HG02763 (cell line): ENCODE results near the gene TNS3.

ENCODE experiments used
- ATAC-seq: cut with Tn5 transposase; IDR thresholded peaks from one replicate; pipeline ENCODE4 v1.9.1; 2021; ENCODE audit warnings: mild to moderate bottlenecking, moderate library complexity; ENCODE audit not compliant: unreplicated experiment

The TNS3 gene

GRCh38 chr7:47336472-47337425 lies 245.2 kb downstream of the TNS3 start:
- ATAC-seq = no peak

- ATAC-seq = no peak
Measured at GRCh38 chr7:47335557-47336471, 246.1 kb downstream of the TNS3 start.

- no peak for ATAC-seq
Measured at GRCh38 chr7:47335071-47335470, 246.8 kb downstream of the TNS3 start.

GRCh38 chr7:47333959-47334358 lies 248.0 kb downstream of the TNS3 start:
- no peak for ATAC-seq

- no peak for ATAC-seq
Measured at GRCh38 chr7:47333554-47333887, 248.4 kb downstream of the TNS3 start.

GRCh38 chr7:47332681-47333553 lies 249.0 kb downstream of the TNS3 start:
- ATAC-seq = no peak

GRCh38 chr7:47332213-47332612 lies 249.7 kb downstream of the TNS3 start:
- no peak for ATAC-seq

- no peak for ATAC-seq
Measured at GRCh38 chr7:47331179-47331565, 250.7 kb downstream of the TNS3 start.

- no peak for ATAC-seq
Measured at GRCh38 chr7:47330561-47331178, 251.2 kb downstream of the TNS3 start.

- ATAC-seq = no peak
Measured at GRCh38 chr7:47330026-47330425, 251.9 kb downstream of the TNS3 start.

- ATAC-seq = no peak
Measured at GRCh38 chr7:47329320-47329926, 252.5 kb downstream of the TNS3 start.

GRCh38 chr7:47328392-47329319 lies 253.3 kb downstream of the TNS3 start:
- no peak for ATAC-seq

GRCh38 chr7:47327698-47328391 lies 254.1 kb downstream of the TNS3 start:
- no peak for ATAC-seq

- ATAC-seq = no peak
Measured at GRCh38 chr7:47327346-47327697, 254.6 kb downstream of the TNS3 start.

- ATAC-seq = no peak
Measured at GRCh38 chr7:47326808-47327207, 255.1 kb downstream of the TNS3 start.

GRCh38 chr7:47326220-47326619 lies 255.7 kb downstream of the TNS3 start:
- no peak for ATAC-seq

- ATAC-seq = no peak
Measured at GRCh38 chr7:47325337-47325736, 256.6 kb downstream of the TNS3 start.

- no peak for ATAC-seq
Measured at GRCh38 chr7:47323904-47324303, 258.0 kb downstream of the TNS3 start.
